GM19043 (cell line): ENCODE measurements around the gene TTLL3.
"Not testable (repeated sequence)": the region's sequence is repeated elsewhere in the genome, so short reads cannot be mapped to it uniquely, and the experiment has no call there.

Experiments
- ATAC-seq: cut with Tn5 transposase; IDR thresholded peaks from one replicate; pipeline ENCODE4 v1.9.1; 2021; ENCODE audit warnings: low read depth; ENCODE audit not compliant: unreplicated experiment

TTLL3 gene

GRCh38 chr3:9837701-9838582 lies 27.9 kb downstream of the TTLL3 start:
- ATAC-seq, result no peak

DNA sequence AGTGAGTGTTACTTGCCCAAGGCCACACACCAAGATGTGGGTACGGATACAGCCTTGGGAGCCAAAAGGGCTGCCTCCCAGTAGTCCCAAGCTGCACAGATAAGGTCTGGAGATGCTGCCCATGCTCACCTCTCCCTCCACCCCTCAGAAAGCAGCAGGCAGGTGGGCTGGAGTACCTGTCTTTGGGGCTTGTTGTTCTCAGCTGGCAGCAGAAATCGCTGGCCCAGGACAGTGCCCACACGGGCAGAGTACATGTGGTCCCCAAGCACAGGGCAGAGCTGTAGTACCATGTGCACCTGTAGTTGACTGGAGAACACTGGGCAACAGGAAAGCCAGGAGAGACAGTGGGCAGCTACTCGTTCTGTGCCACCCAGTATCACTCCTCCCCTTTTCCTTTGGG lies 28.8 kb downstream of the TTLL3 start:
- no peak for ATAC-seq

- no peak for ATAC-seq
These were observed 31.0 kb downstream of the TTLL3 start for GRCh38 chr3:9841015-9841414.

DNA sequence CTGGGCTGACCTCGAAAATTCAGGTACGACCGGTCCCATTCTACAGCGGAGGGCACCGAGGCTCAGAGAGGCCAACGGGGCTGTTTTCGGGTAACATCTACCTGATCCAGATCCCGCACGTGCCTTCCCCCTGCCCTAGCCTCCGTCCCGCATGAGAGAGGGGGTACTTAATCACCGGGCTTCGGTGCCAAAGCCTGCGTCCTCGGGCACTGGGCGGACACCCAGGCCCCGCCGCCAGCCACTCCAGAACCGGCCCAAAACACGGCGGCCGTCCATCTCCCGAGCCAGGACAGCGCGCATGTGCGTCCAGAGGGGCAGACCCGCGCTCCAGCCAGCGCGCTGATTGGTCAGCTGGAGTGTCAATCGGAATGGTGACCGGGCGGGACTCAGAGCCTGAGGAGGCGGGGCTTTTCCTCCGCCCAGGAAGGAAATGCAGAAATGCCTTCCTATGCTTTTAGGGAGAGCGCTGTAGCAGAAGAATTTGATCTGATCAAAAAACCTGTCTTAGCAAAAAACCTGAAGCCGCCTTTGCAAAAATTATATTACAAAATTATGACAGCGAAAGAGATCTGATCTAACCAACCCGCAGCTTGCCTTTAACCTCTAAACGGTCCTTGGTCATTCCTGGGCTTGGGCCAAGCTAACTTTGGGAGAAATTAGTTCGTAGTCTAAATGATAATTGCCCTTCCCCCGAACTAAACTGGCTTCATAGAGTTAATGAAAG lies 33.8 kb downstream of the TTLL3 start, which contains the start of gene RPUSD3:
RPUSD3 (minus strand) TSS at position 294 of the 724 bp plus-strand sequence; CDS start at position 276, 18 bp downstream.
- peak; percentile 99 for ATAC-seq

- no peak for ATAC-seq
These were observed 36.2 kb downstream of the TTLL3 start for GRCh38 chr3:9846231-9846630.

- ATAC-seq, result no peak
These were observed 36.9 kb downstream of the TTLL3 start for GRCh38 chr3:9846931-9847488.

DNA sequence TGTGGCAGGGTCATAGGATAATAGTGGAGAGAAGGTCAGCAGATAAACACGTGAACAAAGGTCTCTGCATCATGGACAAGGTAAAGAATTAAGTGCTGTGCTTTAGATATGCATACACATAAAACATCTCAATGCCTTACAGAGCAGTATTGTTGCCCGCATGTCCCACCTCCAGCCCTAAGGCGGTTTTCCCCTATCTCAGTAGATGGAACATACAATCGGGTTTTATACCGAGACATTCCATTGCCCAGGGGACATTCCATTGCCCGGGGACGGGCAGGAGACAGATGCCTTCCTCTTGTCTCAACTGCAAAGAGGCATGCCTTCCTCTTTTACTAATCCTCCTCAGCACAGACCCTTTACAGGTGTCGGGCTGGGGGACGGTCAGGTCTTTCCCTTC lies 37.8 kb downstream of the TTLL3 start:
- not testable (repeated sequence) for ATAC-seq

DNA sequence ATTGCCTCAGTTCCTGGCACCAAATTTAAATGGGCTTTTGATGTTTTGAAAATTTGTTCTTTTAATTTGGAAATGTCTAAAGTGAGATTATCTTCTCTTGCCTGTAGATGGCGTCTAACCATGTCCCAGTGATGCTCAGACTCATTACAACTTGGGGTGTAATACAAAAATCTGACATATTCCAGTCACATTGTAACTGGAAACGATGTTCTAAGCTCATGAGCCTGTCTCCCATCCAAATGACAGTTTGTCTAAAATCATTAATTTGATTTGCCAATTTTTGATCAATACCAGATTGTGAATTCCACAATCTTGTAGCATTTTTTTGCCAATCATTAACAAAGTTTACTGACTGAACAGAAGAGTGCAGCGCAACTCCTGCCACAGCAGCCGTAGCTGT lies 38.8 kb downstream of the TTLL3 start:
- not testable (repeated sequence) for ATAC-seq

DNA sequence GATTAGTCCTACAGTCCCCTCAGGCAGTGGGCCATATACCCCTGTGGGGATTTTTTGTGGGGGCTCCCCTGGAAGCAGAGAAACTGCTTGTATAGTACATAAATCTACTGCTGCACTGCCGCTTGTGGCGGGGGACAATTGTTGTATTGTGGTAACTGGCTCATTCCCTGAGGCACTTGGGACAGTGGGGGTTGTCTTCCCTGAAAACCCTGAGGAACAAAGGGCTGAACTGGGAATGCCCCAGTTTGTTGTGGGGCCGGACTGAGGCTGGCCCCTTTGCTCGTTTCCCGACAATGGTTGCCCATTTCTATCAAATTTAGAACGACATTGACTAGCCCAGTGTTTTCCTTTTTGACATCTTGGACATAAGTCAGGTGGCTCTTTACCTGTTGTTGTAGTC lies 41.3 kb downstream of the TTLL3 start:
- ATAC-seq, result not testable (repeated sequence)

- ATAC-seq, result not testable (repeated sequence)
These were observed 41.9 kb downstream of the TTLL3 start for GRCh38 chr3:9851926-9852325.

GRCh38 chr3:9852528-9852927 lies 42.5 kb downstream of the TTLL3 start:
- ATAC-seq, result no peak

GRCh38 chr3:9854291-9854940 lies 44.4 kb downstream of the TTLL3 start:
- not testable (repeated sequence) for ATAC-seq

DNA sequence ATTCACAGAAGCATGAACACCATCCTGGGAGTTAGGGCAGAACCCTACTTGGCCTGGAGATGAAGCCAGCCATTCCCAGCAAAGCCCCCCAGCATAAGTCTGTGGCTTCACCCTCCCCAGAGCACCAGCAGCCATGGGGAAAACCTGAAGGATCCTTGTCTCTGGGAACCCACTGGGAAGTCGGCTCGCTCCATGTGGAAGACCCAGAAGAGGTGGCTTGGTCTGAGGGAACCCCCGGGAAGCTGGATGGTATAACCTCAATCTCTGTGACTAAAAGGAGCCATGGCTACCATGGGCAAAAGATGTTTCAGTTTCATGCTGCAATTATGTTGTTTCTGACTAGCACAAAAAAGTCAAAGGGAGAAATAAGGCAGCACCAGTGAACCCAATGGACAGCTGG lies 45.5 kb downstream of the TTLL3 start:
- no peak for ATAC-seq

GRCh38 chr3:9859530-9860025 lies 49.5 kb downstream of the TTLL3 start:
- no peak for ATAC-seq

- ATAC-seq, result no peak
These were observed 51.1 kb downstream of the TTLL3 start for GRCh38 chr3:9861201-9861600.

DNA sequence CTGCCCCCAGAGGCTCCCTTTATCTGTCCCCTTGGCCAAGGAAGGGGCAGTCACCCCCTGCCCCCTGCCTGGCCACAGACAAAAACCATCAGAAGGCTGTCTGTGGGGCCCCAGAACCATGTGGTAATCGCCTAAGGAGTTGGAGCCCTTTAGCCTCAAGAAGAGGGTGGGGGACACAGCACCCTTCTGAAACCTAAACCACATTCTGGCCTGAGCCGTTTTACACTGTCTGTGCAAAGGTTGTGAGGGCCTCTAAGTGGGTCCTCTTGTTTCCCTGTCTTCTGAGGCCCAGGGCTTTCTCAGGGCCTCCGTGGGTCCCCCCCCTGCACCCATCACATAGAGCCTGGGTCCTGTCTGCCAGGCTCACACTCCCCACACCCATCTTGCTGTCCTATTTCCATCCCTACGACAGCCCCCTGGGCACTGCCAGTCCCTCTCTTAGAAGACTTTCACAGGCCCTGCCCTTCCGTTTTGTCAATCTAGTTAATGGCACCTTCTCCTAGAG lies 51.6 kb downstream of the TTLL3 start:
- ATAC-seq, result no peak

DNA sequence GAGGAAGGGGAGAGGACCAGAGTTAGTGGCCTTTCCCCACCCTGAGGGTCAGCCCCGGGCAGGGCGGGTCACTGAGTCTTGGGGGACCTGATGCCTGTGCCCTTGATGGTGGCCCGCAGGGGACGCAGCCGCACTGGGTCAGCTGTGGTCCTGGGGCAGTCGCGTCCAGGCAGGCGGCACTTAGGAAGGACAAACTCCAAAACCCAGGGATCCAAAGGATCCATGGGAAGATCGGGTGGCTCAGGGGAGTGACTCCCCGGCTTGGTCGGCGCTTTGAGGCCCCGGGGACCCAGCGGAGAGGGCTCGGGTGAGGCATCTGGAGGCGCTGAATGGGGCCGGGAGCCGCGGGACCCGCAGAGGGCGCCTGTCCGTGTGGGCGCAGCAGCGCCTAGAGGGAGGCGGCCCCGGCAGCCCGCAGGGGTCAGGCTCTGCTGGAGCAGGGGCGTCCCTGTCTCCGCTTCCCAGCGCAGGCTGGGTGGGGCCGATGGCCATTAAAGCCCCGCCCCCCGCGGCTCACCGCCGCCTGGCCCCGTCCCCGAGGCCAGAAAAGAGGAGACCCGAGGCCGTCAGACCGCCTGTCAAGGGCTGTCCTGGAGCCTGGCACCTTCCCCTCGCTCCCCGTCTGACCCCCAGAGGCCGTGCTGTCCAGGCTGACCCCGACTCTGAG lies 52.5 kb downstream of the TTLL3 start:
- peak; percentile 55 for ATAC-seq

GRCh38 chr3:9863058-9863772 lies 53.2 kb downstream of the TTLL3 start:
- ATAC-seq, result no peak

- ATAC-seq, result no peak
These were observed 54.3 kb downstream of the TTLL3 start for GRCh38 chr3:9864200-9864927.
